GM12875 (cell line): Measurements from ENCODE around the gene TCF12.

Experiments used
- H3K4me3 ChIP-seq: one replicate; pipeline ENCODE4 v1.5.1; 2011; ENCODE audit warnings: low read depth, low read length, control low read depth
- CTCF ChIP-seq: IDR thresholded peaks from 2 replicates; pipeline ENCODE4 v1.5.1; 2011; ENCODE audit warnings: low read depth, mild to moderate bottlenecking, control low read depth, inconsistent platforms, low read length, moderate library complexity, borderline replicate concordance; ENCODE audit not compliant: insufficient read depth

TCF12 gene

GRCh38 chr15:57195326-57195725 lies 276.9 kb downstream of the TCF12 start:
- no peak for TF ChIP-seq CTCF
- no peak overlapping the region for H3K4me3 ChIP-seq

GRCh38 chr15:57196865-57197264 lies 278.4 kb downstream of the TCF12 start:
- no peak overlapping the region for H3K4me3 ChIP-seq
- TF ChIP-seq CTCF: no peak

GRCh38 chr15:57198131-57198530 lies 279.7 kb downstream of the TCF12 start:
- H3K4me3 ChIP-seq: no peak overlapping the region
- TF ChIP-seq CTCF: no peak

DNA sequence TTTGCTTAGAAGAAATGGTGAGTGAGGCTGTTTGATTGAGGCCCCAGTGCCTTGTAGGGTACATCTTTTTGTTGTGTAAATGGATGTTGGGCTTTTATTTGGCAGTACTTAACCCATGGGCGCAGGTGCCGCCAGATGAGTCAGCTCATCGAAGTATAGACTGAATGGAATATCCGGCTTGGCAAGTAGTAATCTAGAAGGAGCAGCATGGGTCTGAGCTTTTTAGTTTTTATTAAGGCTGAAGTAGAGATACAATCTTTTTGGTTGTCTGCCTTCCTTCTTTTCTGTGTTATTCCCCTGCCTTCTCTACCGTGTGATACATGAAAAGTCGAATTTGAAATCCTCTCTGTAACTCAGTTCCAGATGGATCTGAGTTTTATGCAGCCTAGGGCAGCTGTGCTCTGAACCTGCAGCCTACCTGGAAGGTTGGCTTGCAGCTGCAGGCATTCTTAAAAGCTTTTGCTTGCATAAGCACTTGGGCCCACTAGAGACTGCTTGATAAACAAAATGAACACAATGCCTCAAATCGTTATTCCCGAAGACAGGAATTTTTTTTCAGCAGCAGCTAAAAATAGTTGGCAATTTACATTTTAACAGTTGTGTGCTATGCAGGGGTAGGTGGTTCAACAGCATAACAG lies 280.3 kb downstream of the TCF12 start:
- TF ChIP-seq CTCF: no peak

GRCh38 chr15:57201578-57201977 lies 283.1 kb downstream of the TCF12 start:
- H3K4me3 ChIP-seq: no peak overlapping the region
- TF ChIP-seq CTCF: no peak

More for the DNA sequence above, 280.3 kb downstream of the TCF12 start:
- H3K4me3 ChIP-seq: no peak overlapping the region

DNA sequence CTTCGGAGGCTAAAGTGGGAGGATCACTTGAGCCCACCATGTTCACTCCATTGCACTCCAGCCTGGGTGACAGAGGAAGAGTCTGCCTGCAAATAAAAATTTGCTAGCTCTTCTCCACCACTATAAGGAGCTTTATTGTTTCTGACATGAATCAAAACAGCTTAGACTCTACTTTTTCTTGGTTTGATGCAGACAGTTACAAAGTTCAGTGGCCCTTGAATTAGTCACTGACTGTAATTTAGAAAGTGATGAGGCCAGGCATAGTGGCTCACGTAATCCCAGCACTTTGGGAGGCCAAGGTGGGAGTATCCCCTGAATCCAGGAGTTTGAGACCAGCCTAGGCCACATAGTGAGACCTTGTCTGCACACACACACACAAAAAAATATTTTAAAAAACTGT lies 285.5 kb downstream of the TCF12 start:
- no peak overlapping the region for H3K4me3 ChIP-seq
- no peak for TF ChIP-seq CTCF

- no peak for TF ChIP-seq CTCF
- no peak overlapping the region for H3K4me3 ChIP-seq
Measured at GRCh38 chr15:57205027-57205855, 286.8 kb downstream of the TCF12 start.
